ENCODE data around the gene TNFAIP8L3.

TNFAIP8L3 gene

GRCh38 chr15:51114437-51115119, 19.9 kb upstream of the TNFAIP8L3 start:
- Histone ChIP-seq H3K79me1 (ENCODE audit: low read depth, low read length) (no peaks in the 10 kb centered on the region), H3K36me3 (replicated peaks in 1 of 2; ENCODE audit: control insufficient read depth in 2 of 2, insufficient read depth in 2 of 2, low read length in 2 of 2) (no peaks in the 10 kb centered on the region), H3K4me3 (ENCODE audit: low read length in 2 of 2) (no peak overlapping the region), H4K91ac (ENCODE audit: low read depth, low read length, poor library complexity) (no peak overlapping the region), H3K23ac (ENCODE audit: low read depth, low read length, poor library complexity) (no peak overlapping the region), H2BK12ac (ENCODE audit: low read length) (no peak overlapping the region), H4K8ac (ENCODE audit: low read depth, low read length) (no peak overlapping the region), H3K27me3 (ENCODE audit: control insufficient read depth in 3 of 3, insufficient read depth in 3 of 3, low read depth in 1 of 3, low read length in 3 of 3) (peaks cover 0 to 2% (median 0%) of the 10 kb centered on the region in 3 experiments), H2BK120ac (ENCODE audit: low read depth, low read length) (no peak overlapping the region), H3K9ac (ENCODE audit: low read depth, low read length, poor library complexity) (no peak overlapping the region), H3K4me2 (ENCODE audit: insufficient read depth, low read length, poor library complexity, severe bottlenecking) (no peak overlapping the region), H3K14ac (ENCODE audit: low read length) (no peak overlapping the region), H2BK5ac (ENCODE audit: low read length) (no peak overlapping the region), H3K27ac (replicated peaks; ENCODE audit: low read length) (no peak overlapping the region), H2BK15ac (ENCODE audit: low read length) (no peak overlapping the region), H2AFZ (ENCODE audit: low read length) (no peak overlapping the region), H3K4ac (ENCODE audit: low read length) (no peak overlapping the region), H3K18ac (ENCODE audit: low read length) (no peak overlapping the region), H3K4me1 (ENCODE audit: control insufficient read depth in 2 of 2, insufficient read depth in 1 of 2, low read depth in 1 of 2, low read length in 2 of 2) (no peaks in the 10 kb centered on the region), H3K9me3 (replicated peaks in 1 of 2; ENCODE audit: control insufficient read depth in 2 of 2, insufficient read depth in 1 of 2, low read depth in 1 of 2, low read length in 2 of 2) (peaks cover 0 to 2% of the 10 kb centered on the region in 2 donors), H2AK5ac (ENCODE audit: low read depth, low read length) (no peak overlapping the region)
- no peak for DNase-seq (ENCODE audit: low spot score)
- no CpG with 5 or more reads among the region's 5 CpGs for WGBS, 2 donors (ENCODE audit: extremely low coverage in 2 of 2, insufficient read length in 2 of 2, insufficient replicate concordance in 1 of 2)

- H3K4ac ChIP-seq (ENCODE audit: low read length): no peak overlapping the region
- no peak overlapping the region for H2AK5ac ChIP-seq (ENCODE audit: low read depth, low read length)
- no peak overlapping the region for H3K4me2 ChIP-seq (ENCODE audit: insufficient read depth, low read length, poor library complexity, severe bottlenecking)
- H3K4me1 ChIP-seq (ENCODE audit: control insufficient read depth in 2 of 2, insufficient read depth in 1 of 2, low read depth in 1 of 2, low read length in 2 of 2): no peaks in the 10 kb centered on the region
- H3K36me3 ChIP-seq (replicated peaks in 1 of 2; ENCODE audit: control insufficient read depth in 2 of 2, insufficient read depth in 2 of 2, low read length in 2 of 2): no peaks in the 10 kb centered on the region
- H3K4me3 ChIP-seq (ENCODE audit: low read length in 2 of 2): no peak overlapping the region
- DNase-seq (ENCODE audit: low spot score): no peak
- no peak overlapping the region for H3K9ac ChIP-seq (ENCODE audit: low read depth, low read length, poor library complexity)
- no peak overlapping the region for H3K27ac ChIP-seq (replicated peaks; ENCODE audit: low read length)
- no peak overlapping the region for H3K14ac ChIP-seq (ENCODE audit: low read length)
- peaks cover 0 to 4% (median 0%) of the 10 kb centered on the region in 3 experiments for H3K27me3 ChIP-seq (ENCODE audit: control insufficient read depth in 3 of 3, insufficient read depth in 3 of 3, low read depth in 1 of 3, low read length in 3 of 3)
- no peak overlapping the region for H3K23ac ChIP-seq (ENCODE audit: low read depth, low read length, poor library complexity)
- H3K79me1 ChIP-seq (ENCODE audit: low read depth, low read length): no peaks in the 10 kb centered on the region
- no peak overlapping the region for H3K18ac ChIP-seq (ENCODE audit: low read length)
- no peak overlapping the region for H2BK12ac ChIP-seq (ENCODE audit: low read length)
- no peak overlapping the region for H2BK15ac ChIP-seq (ENCODE audit: low read length)
- H4K91ac ChIP-seq (ENCODE audit: low read depth, low read length, poor library complexity): no peak overlapping the region
- H3K9me3 ChIP-seq (replicated peaks in 1 of 2; ENCODE audit: control insufficient read depth in 2 of 2, insufficient read depth in 1 of 2, low read depth in 1 of 2, low read length in 2 of 2): no peaks in the 10 kb centered on the region
- H2BK120ac ChIP-seq (ENCODE audit: low read depth, low read length): no peak overlapping the region
- no peak overlapping the region for H4K8ac ChIP-seq (ENCODE audit: low read depth, low read length)
- no peak overlapping the region for H2AFZ ChIP-seq (ENCODE audit: low read length)
- H2BK5ac ChIP-seq (ENCODE audit: low read length): no peak overlapping the region
- WGBS, 2 donors (ENCODE audit: extremely low coverage in 2 of 2, insufficient read length in 2 of 2, insufficient replicate concordance in 1 of 2): no CpG with 5 or more reads among the region's 1 CpG
These were observed 17.4 kb upstream of the TNFAIP8L3 start for GRCh38 chr15:51112078-51112477.

- Histone ChIP-seq H2AFZ (ENCODE audit: low read length) (no peak overlapping the region), H4K8ac (ENCODE audit: low read depth, low read length) (no peak overlapping the region), H2BK15ac (ENCODE audit: low read length) (no peak overlapping the region), H2BK120ac (ENCODE audit: low read depth, low read length) (no peak overlapping the region), H3K4me1 (ENCODE audit: control insufficient read depth in 2 of 2, insufficient read depth in 1 of 2, low read depth in 1 of 2, low read length in 2 of 2) (no peaks in the 10 kb centered on the region), H3K36me3 (replicated peaks in 1 of 2; ENCODE audit: control insufficient read depth in 2 of 2, insufficient read depth in 2 of 2, low read length in 2 of 2) (no peaks in the 10 kb centered on the region), H3K18ac (ENCODE audit: low read length) (no peak overlapping the region), H3K14ac (ENCODE audit: low read length) (no peak overlapping the region), H3K9me3 (replicated peaks in 1 of 2; ENCODE audit: control insufficient read depth in 2 of 2, insufficient read depth in 1 of 2, low read depth in 1 of 2, low read length in 2 of 2) (no peaks in the 10 kb centered on the region), H3K4me3 (ENCODE audit: low read length in 2 of 2) (no peak overlapping the region), H3K79me1 (ENCODE audit: low read depth, low read length) (no peaks in the 10 kb centered on the region), H4K91ac (ENCODE audit: low read depth, low read length, poor library complexity) (no peak overlapping the region), H2BK5ac (ENCODE audit: low read length) (no peak overlapping the region), H3K27me3 (ENCODE audit: control insufficient read depth in 3 of 3, insufficient read depth in 3 of 3, low read depth in 1 of 3, low read length in 3 of 3) (peaks cover 0 to 4% (median 0%) of the 10 kb centered on the region in 3 experiments), H3K27ac (replicated peaks; ENCODE audit: low read length) (no peak overlapping the region), H3K4me2 (ENCODE audit: insufficient read depth, low read length, poor library complexity, severe bottlenecking) (no peak overlapping the region), H2AK5ac (ENCODE audit: low read depth, low read length) (no peak overlapping the region), H3K4ac (ENCODE audit: low read length) (no peak overlapping the region), H2BK12ac (ENCODE audit: low read length) (no peak overlapping the region), H3K23ac (ENCODE audit: low read depth, low read length, poor library complexity) (no peak overlapping the region), H3K9ac (ENCODE audit: low read depth, low read length, poor library complexity) (no peak overlapping the region)
- DNase-seq (ENCODE audit: low spot score): no peak
- WGBS, 2 donors (ENCODE audit: extremely low coverage in 2 of 2, insufficient read length in 2 of 2, insufficient replicate concordance in 1 of 2): no CpG with 5 or more reads among the region's 2 CpGs
These were observed 16.4 kb upstream of the TNFAIP8L3 start for GRCh38 chr15:51111061-51111460.

GRCh38 chr15:51110171-51110570, 15.5 kb upstream of the TNFAIP8L3 start:
- Histone ChIP-seq H2BK5ac (ENCODE audit: low read length) (no peak overlapping the region), H3K27ac (replicated peaks; ENCODE audit: low read length) (no peak overlapping the region), H3K23ac (ENCODE audit: low read depth, low read length, poor library complexity) (no peak overlapping the region), H2AFZ (ENCODE audit: low read length) (no peak overlapping the region), H3K4me1 (ENCODE audit: control insufficient read depth in 2 of 2, insufficient read depth in 1 of 2, low read depth in 1 of 2, low read length in 2 of 2) (no peaks in the 10 kb centered on the region), H3K36me3 (replicated peaks in 1 of 2; ENCODE audit: control insufficient read depth in 2 of 2, insufficient read depth in 2 of 2, low read length in 2 of 2) (no peaks in the 10 kb centered on the region), H3K9me3 (replicated peaks in 1 of 2; ENCODE audit: control insufficient read depth in 2 of 2, insufficient read depth in 1 of 2, low read depth in 1 of 2, low read length in 2 of 2) (no peaks in the 10 kb centered on the region), H4K91ac (ENCODE audit: low read depth, low read length, poor library complexity) (no peak overlapping the region), H2BK15ac (ENCODE audit: low read length) (no peak overlapping the region), H3K9ac (ENCODE audit: low read depth, low read length, poor library complexity) (no peak overlapping the region), H3K14ac (ENCODE audit: low read length) (no peak overlapping the region), H2BK12ac (ENCODE audit: low read length) (no peak overlapping the region), H3K4ac (ENCODE audit: low read length) (no peak overlapping the region), H3K4me2 (ENCODE audit: insufficient read depth, low read length, poor library complexity, severe bottlenecking) (no peak overlapping the region), H2AK5ac (ENCODE audit: low read depth, low read length) (no peak overlapping the region), H3K27me3 (ENCODE audit: control insufficient read depth in 3 of 3, insufficient read depth in 3 of 3, low read depth in 1 of 3, low read length in 3 of 3) (peaks cover 0 to 4% (median 0%) of the 10 kb centered on the region in 3 experiments), H3K18ac (ENCODE audit: low read length) (no peak overlapping the region), H3K79me1 (ENCODE audit: low read depth, low read length) (no peaks in the 10 kb centered on the region), H3K4me3 (ENCODE audit: low read length in 2 of 2) (no peak overlapping the region), H4K8ac (ENCODE audit: low read depth, low read length) (no peak overlapping the region), H2BK120ac (ENCODE audit: low read depth, low read length) (no peak overlapping the region)
- no peak for DNase-seq (ENCODE audit: low spot score)
- no CpG with 5 or more reads among the region's 3 CpGs for WGBS, 2 donors (ENCODE audit: extremely low coverage in 2 of 2, insufficient read length in 2 of 2, insufficient replicate concordance in 1 of 2)

All from neuronal stem cell (in vitro differentiated cells).